Sciatic nerve (tissue), 2 donors: Measurements from ENCODE around the gene RGS7. TPM values are rescaled to one million over a fixed set of nuclear protein-coding genes. Genes with fewer than 3 reads are reported as not detected.
"Not testable (repeated sequence)": the region's sequence is repeated elsewhere in the genome, so short reads cannot be mapped to it uniquely, and the experiment has no call there.

ENCODE experiments used
- ATAC-seq: fragments of 200-7000 bp; cut with Tn5 transposase; one replicate; pipeline ENCODE4 v1.9.1; 2020; ENCODE audit warnings: mild to moderate bottlenecking, moderate library complexity
- DNase-seq: peaks from one replicate; pipeline ENCODE4 v3.0.0-alpha.2; 2020; ENCODE audit warnings: low spot score
- intact Hi-C: fragments of 100-400 bp; cut with DNase I; formaldehyde crosslinking; loops from one replicate; pipeline ENCODE4 v1.14.2; 2022
- total RNA-seq: library from RNA; stranded (reverse); fragmentation: NEBNext Ultra II Directional; extraction: Animal tissue kit (Norgen Biotek cat#: 25700); gene quantifications from one replicate; pipeline ENCODE4 v1.2.1, GENCODE V29; 2021
- donor health status: DM: no; HTN: no; CAD: no.
- donor health status: DM: no; HTN: no; CAD: no.

RGS7 gene
- total RNA-seq, 1 donor from 2014 or later: 2.0 TPM

DNA sequence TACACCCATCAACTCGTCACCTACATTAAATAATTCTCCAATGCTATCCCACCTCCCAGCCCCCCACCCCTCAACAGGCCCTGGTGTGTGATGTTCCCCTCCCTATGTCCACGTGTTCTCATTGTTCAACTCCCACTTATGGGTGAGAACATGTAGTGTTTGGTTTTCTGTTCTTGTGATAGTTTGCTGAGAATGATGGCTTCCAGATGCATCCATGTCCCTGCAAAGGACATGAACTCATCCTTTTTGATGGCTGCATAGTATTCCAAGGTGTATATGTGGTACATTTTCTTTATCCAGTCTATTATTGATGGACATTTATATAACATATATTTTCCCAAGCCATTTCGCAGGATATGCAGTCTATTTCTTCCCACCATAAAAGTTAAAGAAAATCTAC lies 132.8 kb downstream of the RGS7 start:
- DNase-seq, ATAC-seq, intact Hi-C loops: not testable (repeated sequence)

DNA sequence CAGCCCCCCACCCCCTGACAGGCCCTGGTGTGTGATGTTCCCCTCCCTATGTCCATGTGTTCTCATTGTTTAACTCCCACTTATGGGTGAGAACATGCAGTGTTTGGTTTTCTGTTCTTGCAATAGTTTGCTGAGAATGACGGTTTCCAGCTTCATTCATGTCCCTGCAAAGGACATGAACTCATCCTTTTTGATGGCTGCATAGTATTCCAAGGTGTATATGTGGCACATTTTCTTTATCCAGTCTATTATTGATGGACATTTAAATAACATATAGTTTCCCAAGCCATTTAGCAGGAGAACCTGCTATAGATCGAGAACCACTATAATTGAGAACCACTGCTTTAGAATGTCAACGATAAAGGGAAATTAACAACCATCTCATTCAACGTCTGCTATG lies 134.2 kb downstream of the RGS7 start:
- DNase-seq, ATAC-seq, intact Hi-C loops: not testable (repeated sequence)

DNA sequence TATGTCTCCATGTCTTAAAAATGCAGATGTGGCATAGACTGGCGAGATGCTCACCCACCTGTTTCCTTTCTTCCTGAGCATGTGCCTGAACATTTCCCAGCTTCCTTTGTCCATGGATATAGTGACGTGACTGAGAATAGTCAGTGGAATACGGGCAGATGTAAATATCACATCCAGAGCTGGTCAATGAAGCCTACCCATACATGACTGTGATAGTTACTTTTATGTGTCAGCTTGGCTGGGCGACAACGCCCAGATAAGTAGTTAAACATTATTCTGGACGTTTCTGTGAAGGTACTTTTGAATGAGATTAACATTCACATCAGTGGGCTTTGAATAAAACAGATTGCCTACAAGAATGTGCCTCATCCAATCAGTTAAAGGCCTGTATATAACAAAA lies 135.7 kb downstream of the RGS7 start:
- ATAC-seq (no peak), DNase-seq (no peak)
- intact Hi-C loops: no loop called here

DNA sequence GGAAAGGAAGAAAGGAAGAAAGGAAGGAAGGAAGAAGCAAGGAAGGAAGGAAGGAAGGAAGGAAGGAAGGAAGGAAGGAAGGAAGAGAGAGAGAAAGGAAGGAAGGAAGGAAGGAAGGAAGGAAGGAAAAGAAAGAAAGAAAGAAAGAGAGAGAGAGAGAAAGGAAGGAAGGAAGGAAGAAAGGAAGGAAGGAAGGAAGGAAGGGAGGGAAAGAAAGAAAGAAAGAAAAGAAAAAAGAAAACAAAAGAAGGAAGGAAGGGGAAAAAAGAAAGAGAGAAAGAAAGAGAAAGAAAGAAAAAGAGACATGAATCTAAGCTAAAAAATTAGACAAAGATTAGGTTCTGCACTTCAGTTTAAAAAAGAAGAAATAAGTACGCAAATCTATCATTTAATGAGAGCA lies 136.1 kb downstream of the RGS7 start:
- DNase-seq, ATAC-seq, intact Hi-C loops: not testable (repeated sequence)

DNA sequence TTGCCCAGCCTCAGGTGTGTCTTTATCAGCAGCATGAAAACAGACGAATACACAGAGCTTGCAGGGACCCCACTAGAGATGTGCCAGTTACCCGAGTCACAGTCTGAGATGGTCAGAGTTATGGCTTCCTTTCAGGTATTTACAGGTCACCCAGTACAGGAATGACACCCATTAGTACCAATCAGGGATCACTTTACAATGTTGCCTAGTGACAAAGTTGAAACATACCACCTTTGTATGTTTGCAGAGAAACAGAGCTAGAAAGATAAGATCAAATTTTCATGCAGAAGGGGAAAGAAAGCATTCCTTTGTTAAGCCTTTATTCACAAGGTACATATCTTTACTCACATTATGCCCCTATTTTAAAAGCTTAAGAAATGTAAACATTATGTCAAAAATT lies 137.6 kb downstream of the RGS7 start:
- intact Hi-C loops: no loop called here
- DNase-seq: no peak
- ATAC-seq: no peak

DNA sequence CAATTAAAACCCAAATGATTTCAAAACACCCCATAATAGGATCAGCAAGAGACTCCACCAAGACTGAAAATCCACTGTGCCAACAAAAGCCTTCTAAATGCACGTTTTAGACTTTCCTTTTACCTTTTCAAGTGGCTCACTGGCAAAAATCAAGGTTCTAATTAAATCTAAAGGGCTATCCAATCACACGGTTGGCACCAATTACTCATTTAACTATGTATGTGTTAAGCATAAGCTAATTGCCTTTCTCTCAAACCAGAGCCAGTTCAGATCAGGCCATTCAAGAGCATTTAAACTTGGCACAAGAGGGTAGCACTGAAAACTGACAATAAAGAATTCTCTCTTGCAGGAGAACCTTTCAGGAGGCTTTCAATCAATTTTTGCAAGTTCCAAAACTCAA lies 139.5 kb downstream of the RGS7 start:
- ATAC-seq: no peak

DNA sequence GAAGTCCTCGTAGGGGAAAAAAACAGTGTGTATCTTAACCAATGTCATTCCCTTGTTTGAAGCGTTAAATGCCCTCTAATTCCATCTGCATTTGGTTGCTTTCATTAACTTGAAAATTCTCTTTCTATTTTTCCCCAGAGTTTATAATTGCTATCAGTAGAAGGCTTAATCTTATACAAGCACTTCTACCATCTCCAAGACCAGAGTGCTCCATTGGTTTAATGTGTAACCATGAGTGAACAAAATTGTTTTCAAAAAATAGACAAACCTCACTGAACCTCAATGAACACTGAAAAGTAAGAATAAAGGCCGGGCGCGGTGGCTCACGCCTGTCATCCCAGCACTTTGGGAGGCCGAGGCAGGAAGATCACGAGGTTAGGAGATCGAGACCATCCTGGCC lies 141.3 kb downstream of the RGS7 start:
- ATAC-seq (no peak), DNase-seq (no peak)
- intact Hi-C loops: no loop called here

More for the DNA sequence above, 139.5 kb downstream of the RGS7 start:
- intact Hi-C loops: no loop called here
- no peak for DNase-seq

DNA sequence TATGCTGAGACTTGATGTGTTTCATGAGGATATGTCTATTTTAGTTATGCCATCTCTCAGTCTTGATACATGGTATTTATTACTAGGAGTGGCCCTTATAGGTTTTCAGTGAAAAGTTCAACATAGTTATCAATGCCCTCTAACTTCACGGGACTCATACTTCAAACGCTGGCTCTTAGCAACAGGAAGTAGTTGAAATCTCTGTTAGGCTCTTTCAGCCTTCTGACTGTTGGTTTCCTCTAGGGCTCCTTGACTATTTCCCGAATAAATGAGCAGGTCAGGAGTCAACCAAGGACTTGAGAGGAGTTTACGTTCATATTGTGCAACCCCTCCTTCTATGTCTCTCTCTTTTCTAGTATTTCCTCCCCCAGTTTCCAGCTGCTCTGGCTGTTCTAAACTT lies 141.8 kb downstream of the RGS7 start:
- DNase-seq (no peak), ATAC-seq (no peak)
- intact Hi-C loops: no loop called here

DNA sequence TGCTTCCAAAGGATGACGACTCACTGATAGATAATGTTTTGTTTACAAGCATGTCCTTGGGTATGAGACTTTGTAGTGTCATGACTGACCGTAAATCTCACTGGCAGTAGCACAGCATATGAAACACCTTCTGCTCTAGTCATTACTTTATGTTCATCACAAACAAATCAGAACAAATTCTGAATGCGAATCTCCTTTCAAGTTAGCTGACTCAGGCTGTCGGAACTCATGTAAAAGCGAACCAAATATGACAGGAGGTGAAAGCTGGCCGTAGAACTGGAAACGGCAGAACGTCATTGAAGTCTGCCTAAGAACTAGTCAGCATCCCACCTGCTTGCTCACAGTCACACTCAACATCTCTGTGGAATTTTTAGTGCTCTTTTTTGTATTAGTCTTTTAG lies 143.9 kb downstream of the RGS7 start:
- intact Hi-C loops: no loop called here
- no peak for DNase-seq
- no peak for ATAC-seq

DNA sequence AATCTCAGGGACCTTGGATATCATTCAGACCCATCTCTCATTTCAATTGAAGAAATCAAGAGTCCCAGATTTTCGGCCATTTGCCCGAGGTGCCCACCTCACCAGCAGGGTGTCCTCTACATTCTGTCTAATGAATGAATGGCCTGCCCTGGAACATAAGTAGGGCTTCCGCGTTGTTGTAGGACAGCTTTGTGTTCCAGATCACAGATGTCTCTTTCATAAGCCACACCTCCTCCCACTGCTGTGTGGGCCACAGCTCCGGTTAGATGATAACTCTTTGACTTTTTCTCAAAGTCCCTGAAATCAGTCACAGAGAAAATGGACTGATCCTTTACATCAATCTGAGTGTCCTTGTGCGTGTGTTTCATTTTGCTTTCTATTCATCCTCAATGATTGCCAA lies 144.4 kb downstream of the RGS7 start:
- DNase-seq: no peak
- intact Hi-C loops: no loop called here
- ATAC-seq: no peak

DNA sequence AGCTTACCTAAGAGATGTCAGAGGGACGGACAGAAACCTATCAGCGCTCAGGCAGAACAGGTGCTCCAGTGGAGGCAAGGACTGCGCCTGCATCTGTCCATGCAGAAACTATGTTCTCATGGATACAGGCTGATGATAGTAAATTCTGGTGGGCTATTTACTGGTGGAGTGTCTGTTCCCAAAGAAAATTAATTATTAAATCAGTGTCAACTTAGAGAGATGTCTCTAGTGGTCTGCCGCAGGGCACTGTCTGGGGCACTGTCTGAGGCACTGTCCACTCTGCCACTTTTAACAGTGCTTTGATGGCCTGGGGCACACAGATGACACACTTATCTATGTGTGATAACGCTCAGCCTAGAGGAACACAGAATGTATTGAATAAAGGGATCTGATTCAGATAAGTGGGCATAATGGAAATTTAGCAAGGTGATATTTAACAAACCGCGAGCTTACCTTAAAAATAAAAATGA lies 148.1 kb downstream of the RGS7 start:
- intact Hi-C loops: no loop called here
- ATAC-seq: no peak
- no peak for DNase-seq

DNA sequence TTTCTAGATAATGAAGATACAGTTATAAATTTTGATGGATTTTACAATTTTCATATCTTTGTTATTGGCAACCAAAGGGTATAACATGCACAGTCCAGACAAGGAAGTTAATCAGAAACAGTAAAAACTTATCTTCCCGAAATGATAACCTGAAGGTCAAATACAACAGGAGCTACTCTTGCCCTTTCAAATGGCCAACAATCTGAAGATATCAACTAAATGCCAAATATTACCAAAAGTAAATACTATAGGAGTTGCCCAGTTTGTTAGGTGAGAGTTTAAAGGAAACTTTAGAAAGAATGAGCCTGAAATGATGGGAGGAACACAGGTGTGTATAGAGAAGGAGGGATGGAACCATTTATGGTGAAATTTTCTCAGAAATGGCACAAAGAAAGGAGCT lies 153.2 kb downstream of the RGS7 start:
- intact Hi-C loops: no loop called here
- ATAC-seq (no peak), DNase-seq (no peak)

DNA sequence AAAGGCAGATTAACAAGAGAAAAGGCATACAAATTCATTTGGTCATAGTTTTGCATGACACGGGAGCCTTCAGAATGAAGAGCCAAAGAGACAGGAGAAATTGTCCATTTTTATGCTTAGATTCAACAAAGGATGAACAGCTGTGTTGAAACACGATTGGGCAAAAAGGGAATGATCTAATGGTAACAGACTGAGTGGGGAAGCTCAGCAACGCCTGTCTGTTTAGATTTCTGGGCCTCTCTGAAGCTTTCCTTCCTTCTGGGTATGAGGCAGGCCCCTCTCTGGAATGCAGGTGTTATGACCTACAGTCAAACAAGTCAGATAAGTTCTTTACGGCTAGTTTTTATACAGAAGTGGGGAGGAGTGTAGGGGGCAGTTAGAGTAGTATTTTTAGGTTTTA lies 154.6 kb downstream of the RGS7 start:
- intact Hi-C loops: no loop called here
- ATAC-seq: no peak
- no peak for DNase-seq

DNA sequence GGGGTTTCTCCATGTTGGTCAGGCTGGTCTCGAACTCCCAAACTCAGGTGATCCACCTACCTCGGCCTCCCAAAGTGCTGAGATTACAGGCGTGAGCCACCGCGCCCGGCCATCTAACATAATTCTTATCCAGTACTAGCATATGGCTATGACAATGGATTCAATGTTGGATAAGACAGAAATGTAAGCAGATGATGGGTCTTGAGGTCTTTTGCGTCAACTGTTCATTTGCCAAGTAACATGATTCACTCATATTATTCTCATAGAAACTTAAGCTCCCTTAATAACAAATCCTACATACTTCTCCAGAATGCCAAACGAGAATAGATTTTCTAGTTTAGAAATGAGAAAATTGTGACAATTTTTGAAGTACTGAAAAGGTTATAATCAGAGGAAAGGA lies 170.3 kb downstream of the RGS7 start:
- intact Hi-C loops: no loop called here
- no peak for DNase-seq
- no peak for ATAC-seq

DNA sequence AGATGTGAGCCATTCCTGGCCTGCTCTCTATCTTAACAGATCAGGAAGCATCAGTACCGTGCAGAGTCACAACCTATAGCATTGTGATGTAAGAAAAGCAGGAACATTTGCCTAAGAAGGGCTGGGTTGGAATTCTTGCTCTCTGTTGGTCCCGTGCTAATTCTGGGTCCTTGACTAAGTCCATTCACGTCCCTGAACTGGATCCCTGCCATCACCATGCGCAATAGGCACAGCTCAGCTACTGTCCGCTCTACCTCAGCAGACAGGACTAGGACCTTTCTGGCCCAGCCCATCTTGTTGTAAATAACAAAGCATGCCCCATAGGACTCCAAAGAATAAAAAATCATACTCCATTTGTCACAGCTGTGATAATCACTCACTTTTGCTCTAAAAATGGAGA lies 175.0 kb downstream of the RGS7 start:
- no peak for DNase-seq
- no peak for ATAC-seq
- intact Hi-C loops: no loop called here

DNA sequence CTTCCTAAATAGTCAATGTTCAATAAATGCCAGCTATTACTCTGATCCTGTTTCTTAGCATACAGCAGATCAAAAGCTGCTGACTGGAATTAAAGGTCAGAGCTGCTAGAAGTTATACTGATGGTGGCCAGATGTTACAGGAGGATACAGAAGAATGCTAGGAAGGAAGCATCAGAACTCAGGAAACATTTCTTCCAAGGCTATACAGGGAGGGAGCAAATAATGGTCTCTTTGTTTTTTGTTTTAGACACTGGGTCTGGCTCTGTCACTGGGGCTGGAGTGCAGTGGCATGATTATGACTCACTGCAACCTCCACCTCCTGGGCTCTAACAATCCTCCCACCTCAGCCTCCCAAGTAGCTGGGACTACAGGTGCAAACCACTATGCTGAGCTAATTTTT lies 175.5 kb downstream of the RGS7 start:
- DNase-seq (no peak), ATAC-seq (no peak)
- intact Hi-C loops: no loop called here

DNA sequence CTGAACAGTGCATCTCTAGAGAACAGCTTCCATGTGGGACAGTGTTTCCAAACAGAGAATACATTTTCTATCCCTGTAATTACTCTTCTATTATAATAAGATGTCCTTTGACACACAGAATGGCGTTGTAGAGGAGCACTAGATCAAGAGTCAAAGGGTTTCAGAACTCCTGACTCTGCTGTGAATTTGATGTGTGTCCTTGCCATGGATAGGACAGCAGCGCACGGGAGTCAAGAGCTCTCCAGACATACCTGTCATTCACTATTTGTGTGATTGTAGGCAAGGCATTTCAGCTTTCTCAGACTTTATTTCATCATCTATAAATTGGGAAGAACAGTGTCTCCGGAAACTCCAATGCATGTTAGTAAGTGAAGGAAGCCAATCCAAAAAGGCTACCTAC lies 176.4 kb downstream of the RGS7 start:
- intact Hi-C loops: no loop called here
- DNase-seq: no peak
- ATAC-seq: no peak

DNA sequence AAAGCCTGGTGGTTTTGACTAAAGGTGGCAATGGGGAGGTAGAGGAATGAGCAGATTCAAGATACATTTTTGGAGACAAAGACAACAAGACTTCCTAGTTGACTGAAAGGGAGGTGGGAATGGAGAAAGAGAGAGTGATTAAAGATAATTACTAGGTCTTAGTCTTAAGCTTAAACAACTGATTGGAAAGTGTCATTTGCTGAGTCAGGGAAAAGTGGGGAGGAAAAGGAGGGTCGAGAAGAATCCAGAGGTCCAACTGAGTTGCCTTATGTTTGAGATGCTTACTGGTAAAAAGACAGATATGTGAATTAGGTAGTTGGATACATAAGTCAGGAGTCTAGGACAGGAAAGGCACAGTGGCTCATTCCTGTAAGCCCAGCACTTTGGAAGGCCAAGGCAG lies 179.3 kb downstream of the RGS7 start:
- DNase-seq: no peak
- intact Hi-C loops: no loop called here
- no peak for ATAC-seq

DNA sequence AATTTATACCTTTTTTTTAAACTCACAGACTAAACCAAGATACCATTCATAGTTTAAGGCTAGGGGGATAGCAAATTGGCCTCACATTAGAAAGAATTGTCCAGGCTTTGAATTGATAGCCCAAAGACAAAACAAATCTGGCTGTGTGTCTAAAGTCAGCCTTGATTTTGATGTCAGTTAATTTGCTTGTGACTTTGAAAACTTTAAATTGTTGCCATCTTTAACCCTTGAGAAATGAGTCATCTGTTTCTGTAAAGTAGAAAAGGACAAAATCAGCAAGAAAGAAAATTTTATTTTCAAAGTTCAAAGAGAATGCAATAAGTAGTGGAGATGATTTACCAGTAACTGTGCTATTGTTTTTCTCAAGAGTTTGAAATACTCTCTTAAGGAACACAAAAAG lies 184.5 kb downstream of the RGS7 start:
- intact Hi-C loops: no loop called here
- DNase-seq (no peak), ATAC-seq (no peak)

DNA sequence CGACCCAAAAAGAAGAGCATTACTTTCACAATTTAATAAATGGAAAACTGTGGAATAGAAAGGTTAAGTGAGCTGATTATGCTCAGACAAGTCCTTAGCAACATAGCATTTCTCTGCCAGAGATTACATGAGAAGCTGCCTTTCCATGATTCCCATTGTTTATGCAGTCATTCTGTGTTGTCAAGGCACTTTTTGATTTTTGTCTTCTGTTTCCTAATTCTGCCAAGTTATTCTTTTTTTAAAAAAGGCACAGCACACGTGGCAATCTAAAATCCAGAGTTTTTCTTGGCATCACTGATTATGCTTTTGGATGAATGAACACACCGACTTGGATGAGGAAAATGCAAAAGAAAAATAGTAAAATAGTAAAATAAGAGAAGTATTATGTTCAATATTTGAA lies 185.0 kb downstream of the RGS7 start:
- peak; percentile 46 for ATAC-seq
- DNase-seq: no peak
- intact Hi-C loops: no loop called here

DNA sequence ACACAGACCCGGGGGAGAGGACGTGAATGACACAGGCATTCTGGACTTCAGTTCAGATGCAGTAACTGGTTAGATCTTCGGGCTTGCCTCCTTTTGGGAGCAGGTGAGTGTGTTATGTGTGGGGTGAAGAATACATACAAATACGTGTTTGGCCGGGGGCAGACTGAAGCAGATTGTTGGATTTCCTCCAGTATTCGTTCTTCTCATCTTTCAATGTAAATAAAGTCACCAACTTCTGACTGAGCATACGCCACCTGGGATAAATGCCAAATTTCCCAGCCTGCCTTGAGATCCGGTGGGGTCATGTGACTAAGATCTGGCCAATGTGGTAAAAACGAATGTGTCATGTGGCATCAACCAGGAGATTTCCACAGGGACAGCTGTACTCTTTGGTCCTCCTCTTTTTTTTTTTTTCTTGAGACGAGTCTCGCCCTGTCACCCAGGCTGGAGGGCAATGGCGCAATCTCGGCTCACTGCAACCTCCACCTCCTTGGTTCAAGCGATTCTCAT lies 189.8 kb downstream of the RGS7 start:
- ATAC-seq (no peak), DNase-seq (no peak)
- intact Hi-C loops: no loop called here

DNA sequence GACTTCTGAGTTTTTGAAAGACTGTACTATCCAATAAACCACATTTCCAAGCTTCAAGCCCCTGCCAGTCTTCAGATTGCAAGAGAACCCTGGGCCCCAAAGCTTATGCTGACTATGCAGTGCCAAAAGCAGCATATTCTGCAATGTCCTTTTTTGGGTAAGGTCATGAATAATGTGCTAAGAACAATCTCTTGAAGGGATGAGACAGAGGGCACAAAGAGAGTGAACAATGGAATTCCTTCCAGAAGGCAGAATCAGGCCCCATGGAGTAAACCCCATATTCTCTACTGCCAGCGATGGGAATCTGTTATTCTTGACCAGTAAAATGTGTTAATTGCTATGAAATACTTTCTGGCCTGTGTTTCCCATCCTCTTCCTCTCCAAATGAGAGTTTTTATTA lies 190.4 kb downstream of the RGS7 start:
- ATAC-seq (no peak), DNase-seq (no peak)
- intact Hi-C loops: no loop called here
